CD4-positive, alpha-beta T cell (primary cell): ENCODE results near the gene JMJD6. TPM values are rescaled to one million over a fixed set of nuclear protein-coding genes. Genes with fewer than 3 reads are reported as not detected.

ENCODE experiments used
- ATAC-seq: fragments of 200-7000 bp; cut with Tn5 transposase; one replicate; pipeline ENCODE4 v1.10.0; 2022; ENCODE audit warnings: mild to moderate bottlenecking; ENCODE audit not compliant: poor library complexity
- CTCF ChIA-PET: fragments of 350-600 bp; sonication (Branson Sonifier 250); formaldehyde crosslinking; loops from one replicate; lab custom pipeline; 2021; ENCODE audit warnings: antibody characterized with exemption, inconsistent platforms; lab: Charles Lee
- POLR2A ChIA-PET: fragments of 350-600 bp; sonication (Branson Sonifier 250); formaldehyde crosslinking; loops from one replicate; lab custom pipeline; 2021; ENCODE audit warnings: antibody characterized with exemption, inconsistent platforms; lab: Charles Lee
- DNase-seq, 14 experiments: peaks; one replicate each; pipeline ENCODE4 v3.0.0-alpha.2; 2013 to 2020; ENCODE audit warnings: mixed read lengths in 2 of 14
- H3K27ac ChIP-seq, 2 donors: one replicate each; pipeline versions ENCODE4 v1.5.1 to v1.7.0; 2013; ENCODE audit warnings: low read length in 2 of 2, low read depth in 1 of 2, mild to moderate bottlenecking in 1 of 2
- H3K27me3 ChIP-seq, 2 experiments: 1 replicate in 1 of 2; 2 replicates in 1 of 2; pipeline versions ENCODE4 v1.6.1 to v1.7.0; 2013; ENCODE audit warnings: low read length in 2 of 2, control low read depth in 1 of 2, mild to moderate bottlenecking in 1 of 2, moderate library complexity in 1 of 2; ENCODE audit not compliant: insufficient read depth in 2 of 2, control insufficient read depth in 1 of 2
- H3K36me3 ChIP-seq: one replicate; pipeline ENCODE4 v1.6.1; 2013; ENCODE audit warnings: low read length, control low read depth; ENCODE audit not compliant: insufficient read depth
- H3K4me1 ChIP-seq: one replicate; pipeline ENCODE4 v1.6.1; 2013; ENCODE audit warnings: low read length, control low read depth; ENCODE audit not compliant: insufficient read depth
- H3K4me3 ChIP-seq: one replicate; pipeline ENCODE4 v1.5.1; 2013; ENCODE audit warnings: mild to moderate bottlenecking, low read length, moderate library complexity
- H3K9me3 ChIP-seq, 2 experiments: 1 replicate in 1 of 2; 2 replicates in 1 of 2; pipeline versions ENCODE4 v1.6.1 to v1.7.0; 2013; ENCODE audit warnings: low read length in 2 of 2, mild to moderate bottlenecking in 2 of 2, control low read depth in 1 of 2, moderate library complexity in 1 of 2; ENCODE audit not compliant: control insufficient read depth in 1 of 2, insufficient read depth in 1 of 2
- H3K27ac Mint-ChIP-seq: one replicate; pipeline ENCODE4 v1.8.0; 2020; ENCODE audit warnings: mixed read lengths
- H3K27me3 Mint-ChIP-seq: one replicate; pipeline ENCODE4 v1.8.0; 2021; ENCODE audit warnings: mixed read lengths
- H3K36me3 Mint-ChIP-seq: one replicate; pipeline ENCODE4 v1.8.0; 2021; ENCODE audit warnings: low read depth, mixed read lengths
- H3K4me1 Mint-ChIP-seq: one replicate; pipeline ENCODE4 v1.8.0; 2021; ENCODE audit warnings: low read depth, mixed read lengths
- H3K4me3 Mint-ChIP-seq: one replicate; pipeline ENCODE4 v1.8.0; 2020; ENCODE audit warnings: mild to moderate bottlenecking, mixed read lengths
- H3K9me3 Mint-ChIP-seq: one replicate; pipeline ENCODE4 v1.8.0; 2020; ENCODE audit warnings: mixed read lengths
- intact Hi-C, 2 experiments: fragments of 100-400 bp; cut with DNase I in 1 of 2; cut with micrococcal nuclease in 1 of 2; formaldehyde crosslinking; loops; one replicate each; pipeline versions ENCODE4 v1.15.1 to v1.9.0; 2023 to 2025; cut with DNase I, micrococcal nuclease
- total RNA-seq, 174 experiments: library from RNA in 2 of 174; stranded (reverse) in 2 of 174; gene quantifications; one replicate each; pipeline ENCODE4 v1.2.3 and lab custom pipeline; 2021 to 2026
- TF ChIP-seq, protein P1 (sequence below): fragments of 200-600 bp; IDR thresholded peaks from one replicate; pipeline ENCODE4 v1.8.0; 2022; ENCODE audit warnings: antibody characterized with exemption, mild to moderate bottlenecking

Gene JMJD6
- total RNA-seq, 2 experiments from 2014 or later, result 133 to 134 TPM

DNA sequence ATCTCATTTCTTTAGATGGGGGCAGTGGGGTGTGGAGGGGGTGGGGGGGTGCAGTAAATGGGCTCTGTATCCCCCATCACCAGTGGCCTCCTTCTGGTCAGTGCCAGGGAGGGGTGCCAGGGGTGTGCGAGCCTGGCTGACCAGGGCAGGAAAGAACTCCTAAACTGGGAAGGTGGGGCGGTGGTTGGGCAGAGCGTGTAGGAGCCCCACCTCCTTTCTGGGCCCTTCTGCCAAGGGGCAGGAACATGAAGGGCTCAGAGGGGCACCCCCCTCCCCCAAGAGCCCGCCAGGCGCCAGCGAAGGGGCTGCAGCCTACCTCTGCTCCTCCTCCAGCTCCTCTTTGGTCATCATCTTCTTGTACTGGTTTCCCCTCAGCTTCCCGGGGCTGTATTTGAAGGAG, 41.6 kb downstream of the JMJD6 start:
- H3K9me3 Mint-ChIP-seq, result no peaks in the 10 kb centered on the region
- no peak overlapping the region for H3K27ac Mint-ChIP-seq
- no peaks in the 10 kb centered on the region for H3K36me3 Mint-ChIP-seq
- Histone ChIP-seq H3K4me1 (peaks cover 25% of the 10 kb centered on the region), H3K36me3 (no peaks in the 10 kb centered on the region), H3K27me3 (no peaks in the 10 kb centered on the region), H3K9me3 (no peaks in the 10 kb centered on the region), H3K4me3 (no peak overlapping the region), H3K27ac (no peak overlapping the region)
- ATAC-seq (no peak), DNase-seq (no peak)
- TF ChIP-seq, protein P1, sequence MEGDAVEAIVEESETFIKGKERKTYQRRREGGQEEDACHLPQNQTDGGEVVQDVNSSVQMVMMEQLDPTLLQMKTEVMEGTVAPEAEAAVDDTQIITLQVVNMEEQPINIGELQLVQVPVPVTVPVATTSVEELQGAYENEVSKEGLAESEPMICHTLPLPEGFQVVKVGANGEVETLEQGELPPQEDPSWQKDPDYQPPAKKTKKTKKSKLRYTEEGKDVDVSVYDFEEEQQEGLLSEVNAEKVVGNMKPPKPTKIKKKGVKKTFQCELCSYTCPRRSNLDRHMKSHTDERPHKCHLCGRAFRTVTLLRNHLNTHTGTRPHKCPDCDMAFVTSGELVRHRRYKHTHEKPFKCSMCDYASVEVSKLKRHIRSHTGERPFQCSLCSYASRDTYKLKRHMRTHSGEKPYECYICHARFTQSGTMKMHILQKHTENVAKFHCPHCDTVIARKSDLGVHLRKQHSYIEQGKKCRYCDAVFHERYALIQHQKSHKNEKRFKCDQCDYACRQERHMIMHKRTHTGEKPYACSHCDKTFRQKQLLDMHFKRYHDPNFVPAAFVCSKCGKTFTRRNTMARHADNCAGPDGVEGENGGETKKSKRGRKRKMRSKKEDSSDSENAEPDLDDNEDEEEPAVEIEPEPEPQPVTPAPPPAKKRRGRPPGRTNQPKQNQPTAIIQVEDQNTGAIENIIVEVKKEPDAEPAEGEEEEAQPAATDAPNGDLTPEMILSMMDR, result no peak
- intact Hi-C loops, result loop anchor here in 1 of 2 experiments (5.0 kb wide), 1 partner anchor 62 kb away; no protein-coding TSS in a partner anchor
- POLR2A ChIA-PET, result no interaction called here
- no peaks in the 10 kb centered on the region for H3K27me3 Mint-ChIP-seq
- CTCF ChIA-PET, result no interaction called here
- peaks cover 11% of the 10 kb centered on the region for H3K4me1 Mint-ChIP-seq
- H3K4me3 Mint-ChIP-seq, result no peak overlapping the region

DNA sequence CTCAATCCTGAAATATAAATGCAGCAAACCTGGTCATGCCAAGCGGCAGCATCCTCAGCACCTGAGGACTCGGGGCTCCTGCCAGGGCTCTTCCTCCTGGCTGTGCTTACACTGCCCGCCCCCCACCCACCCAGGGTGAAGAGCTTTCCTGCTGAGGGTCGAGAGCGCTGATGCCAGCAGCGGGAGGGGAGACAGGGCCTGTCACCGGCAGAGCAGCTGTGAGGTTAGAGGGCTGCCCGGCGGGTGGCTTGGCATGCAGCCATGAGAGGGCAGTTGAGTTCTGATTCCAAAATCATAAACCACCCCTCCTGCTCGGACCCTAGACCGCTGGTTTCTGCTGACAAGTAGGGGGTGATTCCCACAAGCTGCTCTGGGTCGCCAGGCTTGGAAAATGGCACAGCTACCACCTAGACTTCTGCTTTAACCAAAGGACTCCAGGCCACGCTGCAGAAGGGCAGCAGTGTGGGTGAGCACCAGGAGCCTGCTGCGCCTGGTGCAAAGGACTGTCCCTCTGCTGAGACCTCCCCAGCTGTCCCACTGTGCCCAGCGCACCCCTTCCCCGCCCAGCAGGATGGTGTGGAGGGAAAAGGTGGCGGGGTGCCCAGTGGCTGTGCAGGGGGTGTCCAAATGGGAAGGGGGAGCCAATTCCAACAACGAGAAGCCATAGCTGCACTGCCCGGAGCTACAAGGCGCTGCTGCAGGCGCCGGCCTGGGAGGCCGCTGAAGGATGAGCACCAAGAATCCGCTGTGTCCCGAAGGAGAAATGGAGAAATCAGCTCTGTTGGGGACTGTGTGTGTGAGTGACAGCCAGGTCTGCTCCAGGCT, 42.3 kb downstream of the JMJD6 start:
- Histone ChIP-seq H3K4me3 (no peak overlapping the region), H3K27ac (no peak overlapping the region), H3K4me1 (peaks cover 27% of the 10 kb centered on the region), H3K27me3 (no peaks in the 10 kb centered on the region), H3K9me3 (no peaks in the 10 kb centered on the region), H3K36me3 (no peaks in the 10 kb centered on the region)
- Mint-ChIP-seq H3K9me3 (no peaks in the 10 kb centered on the region), H3K27ac (no peak overlapping the region), H3K4me3 (no peak overlapping the region), H3K4me1 (peaks cover 11% of the 10 kb centered on the region), H3K36me3 (no peaks in the 10 kb centered on the region), H3K27me3 (no peaks in the 10 kb centered on the region)
- TF ChIP-seq, protein P1, result no peak
- DNase-seq (no peak), ATAC-seq (no peak)
- CTCF ChIA-PET, result no interaction called here
- POLR2A ChIA-PET, result no interaction called here
- intact Hi-C loops, result loop anchor here in 1 of 2 experiments (5.0 kb wide), 1 partner anchor 62 kb away; no protein-coding TSS in a partner anchor

DNA sequence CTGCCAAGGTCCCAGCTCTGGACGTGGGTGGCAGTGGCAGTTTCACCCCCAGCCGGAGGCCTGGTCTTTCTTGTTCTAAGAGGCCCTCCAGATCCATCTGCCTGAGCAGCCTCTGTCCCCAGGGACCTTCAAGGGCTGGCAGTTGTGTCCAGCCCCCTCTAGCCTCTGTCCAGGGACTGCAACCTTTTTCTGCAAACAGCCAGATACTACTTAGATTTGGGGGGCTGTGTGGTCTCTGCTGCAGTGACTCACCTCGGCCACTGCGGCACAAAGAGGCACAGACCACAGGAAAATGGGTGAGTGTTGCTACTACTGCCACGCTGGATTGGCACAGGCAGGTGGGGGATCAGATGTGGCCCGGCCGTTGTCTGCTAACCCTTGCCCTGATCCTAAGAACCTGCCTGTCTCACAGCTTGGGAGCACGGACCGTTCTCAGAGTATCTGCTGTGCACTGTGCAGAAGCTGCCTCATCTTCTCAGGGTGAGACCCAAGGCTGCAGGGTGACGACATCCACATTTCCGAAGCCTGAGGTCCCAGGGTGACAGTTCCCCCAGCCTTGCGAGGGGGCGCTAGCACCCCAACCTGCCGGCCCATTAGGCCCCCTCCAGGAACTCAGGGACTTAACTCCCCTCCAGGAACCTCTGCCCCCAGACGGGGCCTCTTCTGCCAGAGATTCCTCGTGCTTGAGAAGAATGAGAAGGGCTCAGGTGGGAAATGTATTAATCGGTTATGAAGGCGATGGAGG, 43.2 kb downstream of the JMJD6 start:
- no peaks in the 10 kb centered on the region for H3K27me3 ChIP-seq
- TF ChIP-seq, protein P1, result no peak
- H3K9me3 ChIP-seq, result no peaks in the 10 kb centered on the region
- Mint-ChIP-seq H3K4me3 (no peak overlapping the region), H3K27me3 (no peaks in the 10 kb centered on the region), H3K9me3 (no peaks in the 10 kb centered on the region), H3K4me1 (peaks cover 11% of the 10 kb centered on the region), H3K27ac (no peak overlapping the region), H3K36me3 (no peaks in the 10 kb centered on the region)
- no peak for ATAC-seq
- no peak overlapping the region for H3K27ac ChIP-seq
- intact Hi-C loops, result loop anchor here in 1 of 2 experiments (5.0 kb wide), 1 partner anchor 61 kb away; no protein-coding TSS in a partner anchor
- H3K4me3 ChIP-seq, result no peak overlapping the region
- H3K36me3 ChIP-seq, result no peaks in the 10 kb centered on the region
- no peak for DNase-seq
- ChIA-PET CTCF (interaction anchor here (3.1 kb wide), 1 partner anchor 12 kb away, joined by 20 read pairs; no protein-coding TSS in a partner anchor), POLR2A (interaction anchor here (2.8 kb wide), 1 partner anchor 12 kb away, joined by 16 read pairs; no protein-coding TSS in a partner anchor)
- H3K4me1 ChIP-seq, result peaks cover 36% of the 10 kb centered on the region
